Measurements from ENCODE around the gene PCDH1.

PCDH1 gene

GRCh38 chr5:141851195-141851874 lies 26.9 kb downstream of the PCDH1 start:
- FAIRE-seq (no peak), DNase-seq (ENCODE audit: insufficient read length, low spot score) (no peak)
- no peak for TF ChIP-seq CTCF (IDR thresholded peaks at IDR 0.05; ENCODE audit: insufficient read depth, missing control alignments)

GRCh38 chr5:141850786-141851185 lies 27.4 kb downstream of the PCDH1 start:
- no peak for FAIRE-seq
- TF ChIP-seq CTCF (IDR thresholded peaks at IDR 0.05; ENCODE audit: insufficient read depth, missing control alignments), result no peak

GRCh38 chr5:141850244-141850768 lies 27.9 kb downstream of the PCDH1 start:
- no peak for TF ChIP-seq CTCF (IDR thresholded peaks at IDR 0.05; ENCODE audit: insufficient read depth, missing control alignments)
- DNase-seq (ENCODE audit: insufficient read length, low spot score) (peak; percentile 65), FAIRE-seq (no peak)

More at GRCh38 chr5:141850786-141851185, 27.4 kb downstream of the PCDH1 start:
- no peak for DNase-seq (ENCODE audit: insufficient read length, low spot score)

- FAIRE-seq (no peak), DNase-seq (ENCODE audit: insufficient read length, low spot score) (peak; percentile 83)
- no peak for TF ChIP-seq CTCF (IDR thresholded peaks at IDR 0.05; ENCODE audit: insufficient read depth, missing control alignments)
Measured at GRCh38 chr5:141849415-141850243, 28.6 kb downstream of the PCDH1 start.

- FAIRE-seq, result no peak
- TF ChIP-seq CTCF (IDR thresholded peaks at IDR 0.05; ENCODE audit: insufficient read depth, missing control alignments), result no peak
- DNase-seq (ENCODE audit: insufficient read length, low spot score), result no peak
Measured at GRCh38 chr5:141848744-141849414, 29.3 kb downstream of the PCDH1 start.

- no peak for DNase-seq (ENCODE audit: insufficient read length, low spot score)
- no peak for FAIRE-seq
Measured at GRCh38 chr5:141846031-141846430, 32.2 kb downstream of the PCDH1 start.

More at GRCh38 chr5:141846031-141846430, 32.2 kb downstream of the PCDH1 start:
- TF ChIP-seq CTCF (IDR thresholded peaks at IDR 0.05; ENCODE audit: insufficient read depth, missing control alignments), result no peak
